HL-60 (cell line): Measurements from ENCODE around the gene CHPF2.

ENCODE experiments used
- GABPA ChIP-seq: IDR thresholded peaks from 2 replicates; pipeline ENCODE4 v1.6.1; 2012; ENCODE audit warnings: low read depth
- POLR2AphosphoS5 ChIP-seq: IDR thresholded peaks from 2 replicates; pipeline ENCODE4 v1.6.1; 2012; ENCODE audit warnings: low read depth
- TF ChIP-seq, protein P1 (sequence below): IDR thresholded peaks from one replicate; pipeline ENCODE4 v1.5.1; 2011; ENCODE audit warnings: low read length, control low read depth, inconsistent platforms; ENCODE audit not compliant: insufficient read depth
- TF ChIP-seq, protein P2 (sequence below): IDR thresholded peaks from 2 replicates; pipeline ENCODE4 v1.6.1; 2012; ENCODE audit warnings: low read depth; ENCODE audit not compliant: insufficient replicate concordance

DNA sequence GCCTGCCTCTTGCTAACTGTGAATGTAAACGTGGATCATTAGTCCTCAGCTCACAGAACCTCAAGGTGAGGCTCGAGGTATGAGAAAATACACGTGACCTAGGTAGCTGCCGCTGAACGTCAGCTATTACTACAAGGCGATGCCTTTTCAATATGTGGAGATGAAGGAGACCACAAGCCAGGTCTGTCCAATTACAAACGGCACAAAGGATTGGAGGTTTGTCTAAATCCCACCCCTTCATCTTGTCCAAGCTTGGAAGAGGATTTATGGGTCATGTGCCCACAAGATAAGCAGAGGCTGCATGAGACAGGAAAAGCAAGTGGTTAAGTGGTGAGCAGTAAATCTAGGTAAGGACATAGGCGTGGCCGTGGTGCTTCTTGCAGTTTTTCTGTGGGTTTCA lies 25.4 kb upstream of the CHPF2 start:
- no peak for TF ChIP-seq POLR2AphosphoS5
- TF ChIP-seq, protein P1, sequence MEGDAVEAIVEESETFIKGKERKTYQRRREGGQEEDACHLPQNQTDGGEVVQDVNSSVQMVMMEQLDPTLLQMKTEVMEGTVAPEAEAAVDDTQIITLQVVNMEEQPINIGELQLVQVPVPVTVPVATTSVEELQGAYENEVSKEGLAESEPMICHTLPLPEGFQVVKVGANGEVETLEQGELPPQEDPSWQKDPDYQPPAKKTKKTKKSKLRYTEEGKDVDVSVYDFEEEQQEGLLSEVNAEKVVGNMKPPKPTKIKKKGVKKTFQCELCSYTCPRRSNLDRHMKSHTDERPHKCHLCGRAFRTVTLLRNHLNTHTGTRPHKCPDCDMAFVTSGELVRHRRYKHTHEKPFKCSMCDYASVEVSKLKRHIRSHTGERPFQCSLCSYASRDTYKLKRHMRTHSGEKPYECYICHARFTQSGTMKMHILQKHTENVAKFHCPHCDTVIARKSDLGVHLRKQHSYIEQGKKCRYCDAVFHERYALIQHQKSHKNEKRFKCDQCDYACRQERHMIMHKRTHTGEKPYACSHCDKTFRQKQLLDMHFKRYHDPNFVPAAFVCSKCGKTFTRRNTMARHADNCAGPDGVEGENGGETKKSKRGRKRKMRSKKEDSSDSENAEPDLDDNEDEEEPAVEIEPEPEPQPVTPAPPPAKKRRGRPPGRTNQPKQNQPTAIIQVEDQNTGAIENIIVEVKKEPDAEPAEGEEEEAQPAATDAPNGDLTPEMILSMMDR, result no peak
- TF ChIP-seq, protein P2, sequence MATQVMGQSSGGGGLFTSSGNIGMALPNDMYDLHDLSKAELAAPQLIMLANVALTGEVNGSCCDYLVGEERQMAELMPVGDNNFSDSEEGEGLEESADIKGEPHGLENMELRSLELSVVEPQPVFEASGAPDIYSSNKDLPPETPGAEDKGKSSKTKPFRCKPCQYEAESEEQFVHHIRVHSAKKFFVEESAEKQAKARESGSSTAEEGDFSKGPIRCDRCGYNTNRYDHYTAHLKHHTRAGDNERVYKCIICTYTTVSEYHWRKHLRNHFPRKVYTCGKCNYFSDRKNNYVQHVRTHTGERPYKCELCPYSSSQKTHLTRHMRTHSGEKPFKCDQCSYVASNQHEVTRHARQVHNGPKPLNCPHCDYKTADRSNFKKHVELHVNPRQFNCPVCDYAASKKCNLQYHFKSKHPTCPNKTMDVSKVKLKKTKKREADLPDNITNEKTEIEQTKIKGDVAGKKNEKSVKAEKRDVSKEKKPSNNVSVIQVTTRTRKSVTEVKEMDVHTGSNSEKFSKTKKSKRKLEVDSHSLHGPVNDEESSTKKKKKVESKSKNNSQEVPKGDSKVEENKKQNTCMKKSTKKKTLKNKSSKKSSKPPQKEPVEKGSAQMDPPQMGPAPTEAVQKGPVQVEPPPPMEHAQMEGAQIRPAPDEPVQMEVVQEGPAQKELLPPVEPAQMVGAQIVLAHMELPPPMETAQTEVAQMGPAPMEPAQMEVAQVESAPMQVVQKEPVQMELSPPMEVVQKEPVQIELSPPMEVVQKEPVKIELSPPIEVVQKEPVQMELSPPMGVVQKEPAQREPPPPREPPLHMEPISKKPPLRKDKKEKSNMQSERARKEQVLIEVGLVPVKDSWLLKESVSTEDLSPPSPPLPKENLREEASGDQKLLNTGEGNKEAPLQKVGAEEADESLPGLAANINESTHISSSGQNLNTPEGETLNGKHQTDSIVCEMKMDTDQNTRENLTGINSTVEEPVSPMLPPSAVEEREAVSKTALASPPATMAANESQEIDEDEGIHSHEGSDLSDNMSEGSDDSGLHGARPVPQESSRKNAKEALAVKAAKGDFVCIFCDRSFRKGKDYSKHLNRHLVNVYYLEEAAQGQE, result no peak
- no peak for TF ChIP-seq GABPA
